WTC11 (cell line): ENCODE results near the gene PREP. TPM values are rescaled to one million over a fixed set of nuclear protein-coding genes. Genes with fewer than 3 reads are reported as not detected.

Experiments used
- ATAC-seq: fragments of 200-7000 bp; cut with Tn5 transposase; 2 replicates; pipeline ENCODE4 v1.10.0; 2021; ENCODE audit warnings: mild to moderate bottlenecking, moderate library complexity
- CTCF ChIA-PET: fragments of 300-600 bp; sonication (Branson Sonifier 250); formaldehyde crosslinking; loops from one replicate; lab custom pipeline; 2021; ENCODE audit warnings: antibody characterized with exemption; lab: Charles Lee
- POLR2A ChIA-PET: fragments of 350-600 bp; sonication (Branson Sonifier 250); formaldehyde crosslinking; loops from one replicate; lab custom pipeline; 2021; ENCODE audit warnings: antibody characterized with exemption; lab: Charles Lee
- DNase-seq: peaks from one replicate; pipeline ENCODE4 v3.0.0; 2021; ENCODE audit warnings: low spot score
- H3K27ac Mint-ChIP-seq: 2 replicates; pipeline ENCODE4 v1.8.0; 2021; ENCODE audit warnings: mixed read lengths
- H3K27me3 Mint-ChIP-seq: 2 replicates; pipeline ENCODE4 v1.8.0; 2021; ENCODE audit warnings: low read depth, mild to moderate bottlenecking, moderate library complexity, mixed read lengths
- H3K36me3 Mint-ChIP-seq: 2 replicates; pipeline ENCODE4 v1.8.0; 2021; ENCODE audit warnings: mixed read lengths
- H3K4me1 Mint-ChIP-seq: 2 replicates; pipeline ENCODE4 v1.8.0; 2022; ENCODE audit warnings: mixed read lengths
- H3K4me3 Mint-ChIP-seq: 2 replicates; pipeline ENCODE4 v1.8.0; 2021; ENCODE audit warnings: mild to moderate bottlenecking, moderate library complexity, mixed read lengths
- H3K9me3 Mint-ChIP-seq: 2 replicates; pipeline ENCODE4 v1.8.0; 2021; ENCODE audit warnings: mixed read lengths
- ATF2 ChIP-seq: sonication (generic); formaldehyde crosslinking; IDR thresholded peaks from 2 replicates; pipeline ENCODE4 v1.8.1; 2022; ENCODE audit warnings: low read depth, missing genetic modification reagents, borderline replicate concordance
- CBFB ChIP-seq: sonication (generic); formaldehyde crosslinking; IDR thresholded peaks from 2 replicates; pipeline ENCODE4 v1.8.1; 2022; ENCODE audit warnings: mild to moderate bottlenecking, low read depth, missing genetic modification reagents
- CREM ChIP-seq: sonication (generic); formaldehyde crosslinking; IDR thresholded peaks from 2 replicates; pipeline ENCODE4 v1.8.1; 2022; ENCODE audit warnings: mild to moderate bottlenecking, missing genetic modification reagents, moderate library complexity
- CTCF ChIP-seq: fragments of 200-600 bp; IDR thresholded peaks from 2 replicates; pipeline ENCODE4 v1.8.0; 2022; ENCODE audit warnings: antibody characterized with exemption
- ERG ChIP-seq: fragments of 250-450 bp; sonication (Bioruptor Pico); IDR thresholded peaks from 2 replicates; pipeline ENCODE4 v1.8.0; 2021; ENCODE audit warnings: mild to moderate bottlenecking
- GRHL2 ChIP-seq: fragments of 250-450 bp; sonication (Bioruptor Pico); IDR thresholded peaks from 2 replicates; pipeline ENCODE4 v1.8.0; 2022; ENCODE audit warnings: mild to moderate bottlenecking, moderate library complexity; ENCODE audit not compliant: insufficient replicate concordance, severe bottlenecking
- IRF2 ChIP-seq: sonication (generic); formaldehyde crosslinking; IDR thresholded peaks from 2 replicates; pipeline ENCODE4 v1.8.0; 2022; ENCODE audit warnings: low read depth, missing genetic modification reagents, borderline replicate concordance
- MLX ChIP-seq: sonication (generic); formaldehyde crosslinking; IDR thresholded peaks from 2 replicates; pipeline ENCODE4 v1.8.1; 2023; ENCODE audit warnings: mild to moderate bottlenecking, missing genetic modification reagents, moderate library complexity
- OVOL2 ChIP-seq: fragments of 250-450 bp; sonication (Bioruptor Pico); IDR thresholded peaks from 2 replicates; pipeline ENCODE4 v1.9.0; 2021; ENCODE audit warnings: mild to moderate bottlenecking, borderline replicate concordance
- PRRX2 ChIP-seq: fragments of 250-450 bp; sonication (Bioruptor Pico); IDR thresholded peaks from 2 replicates; pipeline ENCODE4 v1.8.0; 2021; ENCODE audit warnings: mild to moderate bottlenecking
- RORB ChIP-seq: fragments of 250-450 bp; sonication (Bioruptor Pico); IDR thresholded peaks from 2 replicates; pipeline ENCODE4 v1.9.0; 2021; ENCODE audit warnings: mild to moderate bottlenecking
- SMAD4 ChIP-seq: sonication (generic); formaldehyde crosslinking; IDR thresholded peaks from 2 replicates; pipeline ENCODE4 v1.8.0; 2022; ENCODE audit warnings: mild to moderate bottlenecking, missing genetic modification reagents
- ZMAT4 ChIP-seq: fragments of 250-450 bp; sonication (Bioruptor Pico); IDR thresholded peaks from 2 replicates; pipeline ENCODE4 v1.9.0; 2021; ENCODE audit warnings: mild to moderate bottlenecking
- ZNF671 ChIP-seq: fragments of 250-450 bp; sonication (Bioruptor Pico); IDR thresholded peaks from 2 replicates; pipeline ENCODE4 v1.8.0; 2021; ENCODE audit warnings: mild to moderate bottlenecking
- total RNA-seq: library from RNA; stranded (reverse); gene quantifications from 3 replicates; pipeline ENCODE4 v1.2.3, GENCODE V29; 2021
- TF ChIP-seq, protein P1 (sequence below): sonication (generic); formaldehyde crosslinking; IDR thresholded peaks from 2 replicates; pipeline ENCODE4 v1.8.1; 2022; ENCODE audit warnings: low read depth, mild to moderate bottlenecking, moderate library complexity, missing genetic modification reagents, borderline replicate concordance
- TF ChIP-seq, protein P2 (sequence below): fragments of 250-450 bp; sonication (Bioruptor Pico); IDR thresholded peaks from 2 replicates; pipeline ENCODE4 v2.1.2; 2022; ENCODE audit warnings: mild to moderate bottlenecking, moderate library complexity
- TF ChIP-seq, protein P3 (sequence below): sonication (generic); formaldehyde crosslinking; IDR thresholded peaks from 2 replicates; pipeline ENCODE4 v1.8.1; 2022; ENCODE audit warnings: mild to moderate bottlenecking, missing genetic modification reagents, moderate library complexity, borderline replicate concordance
- TF ChIP-seq, protein P4 (sequence below): sonication (generic); formaldehyde crosslinking; IDR thresholded peaks from 2 replicates; pipeline ENCODE4 v1.8.0; 2023; ENCODE audit warnings: missing genetic modification reagents, mild to moderate bottlenecking, borderline replicate concordance

Gene PREP
- total RNA-seq, 1 experiment from 2014 or later, result 58.8 TPM

DNA sequence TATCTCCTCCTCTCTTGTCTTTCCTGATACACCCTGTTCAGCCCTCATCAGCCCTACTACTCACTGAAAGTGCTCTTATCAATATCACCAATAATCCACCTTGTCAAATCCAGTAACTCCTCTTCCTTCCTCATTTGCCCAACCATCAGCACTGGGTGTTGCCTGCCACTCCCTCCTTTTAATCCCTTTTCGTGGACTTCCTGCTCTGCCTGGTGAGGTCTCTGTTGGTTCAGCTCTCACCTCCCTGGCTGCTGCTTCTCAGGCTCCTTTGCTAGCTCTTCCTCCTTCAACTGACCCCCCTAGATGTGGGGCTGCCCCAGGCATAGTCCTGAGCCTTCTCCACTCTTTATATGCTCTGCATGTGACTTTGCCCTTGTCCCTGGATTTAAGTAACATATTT, 92.5 kb downstream of the PREP start:
- Mint-ChIP-seq H3K4me1 (peaks cover 4% of the 10 kb centered on the region), H3K36me3 (peaks cover 10% of the 10 kb centered on the region), H3K9me3 (no peaks in the 10 kb centered on the region), H3K27ac (no peak overlapping the region), H3K27me3 (no peaks in the 10 kb centered on the region), H3K4me3 (no peak overlapping the region)
- TF ChIP-seq, protein P1, sequence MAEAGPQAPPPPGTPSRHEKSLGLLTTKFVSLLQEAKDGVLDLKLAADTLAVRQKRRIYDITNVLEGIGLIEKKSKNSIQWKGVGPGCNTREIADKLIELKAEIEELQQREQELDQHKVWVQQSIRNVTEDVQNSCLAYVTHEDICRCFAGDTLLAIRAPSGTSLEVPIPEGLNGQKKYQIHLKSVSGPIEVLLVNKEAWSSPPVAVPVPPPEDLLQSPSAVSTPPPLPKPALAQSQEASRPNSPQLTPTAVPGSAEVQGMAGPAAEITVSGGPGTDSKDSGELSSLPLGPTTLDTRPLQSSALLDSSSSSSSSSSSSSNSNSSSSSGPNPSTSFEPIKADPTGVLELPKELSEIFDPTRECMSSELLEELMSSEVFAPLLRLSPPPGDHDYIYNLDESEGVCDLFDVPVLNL (CRISPR knock-in tag), result no peak
- TF ChIP-seq ZMAT4 (CRISPR knock-in tag), result no peak
- TF ChIP-seq, protein P2, sequence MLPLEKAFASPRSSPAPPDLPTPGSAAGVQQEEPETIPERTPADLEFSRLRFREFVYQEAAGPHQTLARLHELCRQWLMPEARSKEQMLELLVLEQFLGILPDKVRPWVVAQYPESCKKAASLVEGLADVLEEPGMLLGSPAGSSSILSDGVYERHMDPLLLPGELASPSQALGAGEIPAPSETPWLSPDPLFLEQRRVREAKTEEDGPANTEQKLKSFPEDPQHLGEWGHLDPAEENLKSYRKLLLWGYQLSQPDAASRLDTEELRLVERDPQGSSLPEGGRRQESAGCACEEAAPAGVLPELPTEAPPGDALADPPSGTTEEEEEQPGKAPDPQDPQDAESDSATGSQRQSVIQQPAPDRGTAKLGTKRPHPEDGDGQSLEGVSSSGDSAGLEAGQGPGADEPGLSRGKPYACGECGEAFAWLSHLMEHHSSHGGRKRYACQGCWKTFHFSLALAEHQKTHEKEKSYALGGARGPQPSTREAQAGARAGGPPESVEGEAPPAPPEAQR (CRISPR knock-in tag), result no peak
- no peak for TF ChIP-seq CBFB (CRISPR knock-in tag)
- TF ChIP-seq RORB (CRISPR knock-in tag), result no peak
- ChIA-PET POLR2A (no interaction called here), CTCF (no interaction called here)
- DNase-seq (no peak), ATAC-seq (no peak)

DNA sequence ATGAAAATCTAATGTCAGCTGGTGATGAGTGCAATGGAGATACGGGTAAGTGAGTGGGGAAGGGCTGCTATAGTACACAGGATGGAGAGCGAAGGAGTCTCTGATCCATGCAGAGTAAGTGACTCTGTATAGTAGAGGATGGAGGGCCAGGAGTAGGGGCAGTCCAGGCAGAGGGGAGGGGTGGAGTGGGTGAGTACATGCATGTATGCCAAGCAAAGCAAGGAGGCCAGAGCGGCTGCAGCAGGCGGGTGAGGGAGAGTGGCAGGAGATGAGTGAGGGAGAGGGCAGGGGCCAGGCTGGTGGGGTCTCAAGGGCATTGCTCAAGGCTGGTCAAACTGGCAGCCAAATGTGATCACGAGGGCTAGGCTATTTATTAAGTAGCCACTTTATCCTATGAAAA, 94.0 kb downstream of the PREP start:
- ATAC-seq (no peak), DNase-seq (no peak)
- peaks cover 17% of the 10 kb centered on the region for H3K4me1 Mint-ChIP-seq
- CTCF ChIA-PET, result interaction anchor here (0.6 kb wide), 1 partner anchor 123 kb away, joined by 3 read pairs; no protein-coding TSS in a partner anchor
- TF ChIP-seq CREM (CRISPR knock-in tag) (no peak), CTCF (no peak), ATF2 (CRISPR knock-in tag) (no peak), GRHL2 (CRISPR knock-in tag) (no peak), PRRX2 (no peak), ZMAT4 (CRISPR knock-in tag) (no peak), ZNF671 (CRISPR knock-in tag) (no peak), ERG (CRISPR knock-in tag) (no peak), MLX (no peak), SMAD4 (CRISPR knock-in tag) (no peak), OVOL2 (CRISPR knock-in tag) (no peak), IRF2 (CRISPR knock-in tag) (no peak)
- TF ChIP-seq, protein P3, sequence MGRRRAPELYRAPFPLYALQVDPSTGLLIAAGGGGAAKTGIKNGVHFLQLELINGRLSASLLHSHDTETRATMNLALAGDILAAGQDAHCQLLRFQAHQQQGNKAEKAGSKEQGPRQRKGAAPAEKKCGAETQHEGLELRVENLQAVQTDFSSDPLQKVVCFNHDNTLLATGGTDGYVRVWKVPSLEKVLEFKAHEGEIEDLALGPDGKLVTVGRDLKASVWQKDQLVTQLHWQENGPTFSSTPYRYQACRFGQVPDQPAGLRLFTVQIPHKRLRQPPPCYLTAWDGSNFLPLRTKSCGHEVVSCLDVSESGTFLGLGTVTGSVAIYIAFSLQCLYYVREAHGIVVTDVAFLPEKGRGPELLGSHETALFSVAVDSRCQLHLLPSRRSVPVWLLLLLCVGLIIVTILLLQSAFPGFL (CRISPR knock-in tag), result no peak
- TF ChIP-seq, protein P4, sequence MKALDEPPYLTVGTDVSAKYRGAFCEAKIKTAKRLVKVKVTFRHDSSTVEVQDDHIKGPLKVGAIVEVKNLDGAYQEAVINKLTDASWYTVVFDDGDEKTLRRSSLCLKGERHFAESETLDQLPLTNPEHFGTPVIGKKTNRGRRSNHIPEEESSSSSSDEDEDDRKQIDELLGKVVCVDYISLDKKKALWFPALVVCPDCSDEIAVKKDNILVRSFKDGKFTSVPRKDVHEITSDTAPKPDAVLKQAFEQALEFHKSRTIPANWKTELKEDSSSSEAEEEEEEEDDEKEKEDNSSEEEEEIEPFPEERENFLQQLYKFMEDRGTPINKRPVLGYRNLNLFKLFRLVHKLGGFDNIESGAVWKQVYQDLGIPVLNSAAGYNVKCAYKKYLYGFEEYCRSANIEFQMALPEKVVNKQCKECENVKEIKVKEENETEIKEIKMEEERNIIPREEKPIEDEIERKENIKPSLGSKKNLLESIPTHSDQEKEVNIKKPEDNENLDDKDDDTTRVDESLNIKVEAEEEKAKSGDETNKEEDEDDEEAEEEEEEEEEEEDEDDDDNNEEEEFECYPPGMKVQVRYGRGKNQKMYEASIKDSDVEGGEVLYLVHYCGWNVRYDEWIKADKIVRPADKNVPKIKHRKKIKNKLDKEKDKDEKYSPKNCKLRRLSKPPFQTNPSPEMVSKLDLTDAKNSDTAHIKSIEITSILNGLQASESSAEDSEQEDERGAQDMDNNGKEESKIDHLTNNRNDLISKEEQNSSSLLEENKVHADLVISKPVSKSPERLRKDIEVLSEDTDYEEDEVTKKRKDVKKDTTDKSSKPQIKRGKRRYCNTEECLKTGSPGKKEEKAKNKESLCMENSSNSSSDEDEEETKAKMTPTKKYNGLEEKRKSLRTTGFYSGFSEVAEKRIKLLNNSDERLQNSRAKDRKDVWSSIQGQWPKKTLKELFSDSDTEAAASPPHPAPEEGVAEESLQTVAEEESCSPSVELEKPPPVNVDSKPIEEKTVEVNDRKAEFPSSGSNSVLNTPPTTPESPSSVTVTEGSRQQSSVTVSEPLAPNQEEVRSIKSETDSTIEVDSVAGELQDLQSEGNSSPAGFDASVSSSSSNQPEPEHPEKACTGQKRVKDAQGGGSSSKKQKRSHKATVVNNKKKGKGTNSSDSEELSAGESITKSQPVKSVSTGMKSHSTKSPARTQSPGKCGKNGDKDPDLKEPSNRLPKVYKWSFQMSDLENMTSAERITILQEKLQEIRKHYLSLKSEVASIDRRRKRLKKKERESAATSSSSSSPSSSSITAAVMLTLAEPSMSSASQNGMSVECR (CRISPR knock-in tag), result no peak
- POLR2A ChIA-PET, result no interaction called here
- H3K4me3 Mint-ChIP-seq, result no peak overlapping the region
- no peaks in the 10 kb centered on the region for H3K27me3 Mint-ChIP-seq
- H3K36me3 Mint-ChIP-seq, result peaks cover 10% of the 10 kb centered on the region
- no peaks in the 10 kb centered on the region for H3K9me3 Mint-ChIP-seq
- no peak overlapping the region for H3K27ac Mint-ChIP-seq
